Neural progenitor cell (in vitro differentiated cells): Measurements from ENCODE around the gene AURKAIP1. TPM values are rescaled to one million over a fixed set of nuclear protein-coding genes. Genes with fewer than 3 reads are reported as not detected.

Experiments used
- DNase-seq: peaks from one replicate; pipeline ENCODE4 v3.0.0-alpha.2; 2016; ENCODE audit warnings: low spot score
- H2AFZ ChIP-seq: fragments of 200-600 bp; sonication (generic); replicated peaks from 2 replicates; pipeline ENCODE4 v1.6.1; 2016; ENCODE audit warnings: antibody characterized with exemption
- H3F3A ChIP-seq: fragments of 200-600 bp; sonication (generic); 2 replicates; pipeline ENCODE4 v1.6.1; 2016; ENCODE audit warnings: antibody characterized with exemption, low read depth
- H3K27ac ChIP-seq: fragments of 200-600 bp; sonication (generic); 2 replicates; pipeline ENCODE4 v1.5.1; 2016; ENCODE audit warnings: mild to moderate bottlenecking
- H3K27me3 ChIP-seq: fragments of 200-600 bp; sonication (generic); 2 replicates; pipeline ENCODE4 v1.6.1; 2016; ENCODE audit warnings: mild to moderate bottlenecking, moderate library complexity
- H3K36me3 ChIP-seq: fragments of 200-600 bp; sonication (generic); 2 replicates; pipeline ENCODE4 v1.5.1; 2016
- H3K4me1 ChIP-seq: fragments of 200-600 bp; sonication (generic); 2 replicates; pipeline ENCODE4 v1.6.1; 2016; ENCODE audit warnings: mixed run types
- H3K4me2 ChIP-seq: fragments of 200-600 bp; sonication (generic); 2 replicates; pipeline ENCODE4 v1.6.1; 2016
- H3K4me3 ChIP-seq: fragments of 200-600 bp; sonication (generic); 2 replicates; pipeline ENCODE4 v1.5.1; 2016
- H3K79me2 ChIP-seq: fragments of 200-600 bp; sonication (generic); 2 replicates; pipeline ENCODE4 v1.6.1; 2016; ENCODE audit warnings: low read depth
- H3K9ac ChIP-seq: fragments of 200-600 bp; sonication (generic); 2 replicates; pipeline ENCODE4 v1.6.1; 2016
- H3K9me3 ChIP-seq: fragments of 200-600 bp; sonication (generic); 2 replicates; pipeline ENCODE4 v1.5.1; 2016; ENCODE audit warnings: low read depth
- H4K20me1 ChIP-seq: fragments of 200-600 bp; sonication (generic); 2 replicates; pipeline ENCODE4 v1.6.1; 2016; ENCODE audit warnings: low read depth
- H3K27ac Mint-ChIP-seq: 3 replicates; pipeline ENCODE4 v1.8.0; 2021; ENCODE audit warnings: mixed read lengths
- H3K27me3 Mint-ChIP-seq: 2 replicates; pipeline ENCODE4 v1.8.0; 2022; ENCODE audit warnings: low read depth, mild to moderate bottlenecking, inconsistent platforms, moderate library complexity, mixed read lengths; ENCODE audit not compliant: insufficient read depth
- H3K36me3 Mint-ChIP-seq: 3 replicates; pipeline ENCODE4 v1.8.0; 2021; ENCODE audit warnings: mixed read lengths
- H3K4me1 Mint-ChIP-seq: 3 replicates; pipeline ENCODE4 v1.8.0; 2021; ENCODE audit warnings: mixed read lengths
- H3K4me3 Mint-ChIP-seq: 3 replicates; pipeline ENCODE4 v1.8.0; 2021; ENCODE audit warnings: mild to moderate bottlenecking, moderate library complexity, mixed read lengths
- H3K9me3 Mint-ChIP-seq: 3 replicates; pipeline ENCODE4 v1.8.0; 2020; ENCODE audit warnings: mixed read lengths
- EZH2 ChIP-seq: fragments of 200-600 bp; sonication (generic); IDR thresholded peaks from 2 replicates; pipeline ENCODE4 v1.6.1; 2017; ENCODE audit warnings: antibody characterized with exemption, mild to moderate bottlenecking, moderate library complexity
- EZH2phosphoT487 ChIP-seq: fragments of 200-600 bp; sonication (generic); IDR thresholded peaks from 2 replicates; pipeline ENCODE4 v1.6.1; 2017; ENCODE audit warnings: antibody characterized with exemption
- total RNA-seq: library from RNA; depleted of rRNA; stranded (reverse); fragments of >200 nt; gene quantifications from 2 replicates; pipeline ENCODE4 v1.2.3, GENCODE V29; 2015; ENCODE audit warnings: low replicate concordance
- TF ChIP-seq, protein P1 (sequence below): fragments of 200-600 bp; sonication (generic); IDR thresholded peaks from 2 replicates; pipeline ENCODE4 v1.5.1; 2017; ENCODE audit warnings: antibody characterized with exemption, mild to moderate bottlenecking

The AURKAIP1 gene
- total RNA-seq, 1 donor from 2014 or later = 26.4 TPM

DNA sequence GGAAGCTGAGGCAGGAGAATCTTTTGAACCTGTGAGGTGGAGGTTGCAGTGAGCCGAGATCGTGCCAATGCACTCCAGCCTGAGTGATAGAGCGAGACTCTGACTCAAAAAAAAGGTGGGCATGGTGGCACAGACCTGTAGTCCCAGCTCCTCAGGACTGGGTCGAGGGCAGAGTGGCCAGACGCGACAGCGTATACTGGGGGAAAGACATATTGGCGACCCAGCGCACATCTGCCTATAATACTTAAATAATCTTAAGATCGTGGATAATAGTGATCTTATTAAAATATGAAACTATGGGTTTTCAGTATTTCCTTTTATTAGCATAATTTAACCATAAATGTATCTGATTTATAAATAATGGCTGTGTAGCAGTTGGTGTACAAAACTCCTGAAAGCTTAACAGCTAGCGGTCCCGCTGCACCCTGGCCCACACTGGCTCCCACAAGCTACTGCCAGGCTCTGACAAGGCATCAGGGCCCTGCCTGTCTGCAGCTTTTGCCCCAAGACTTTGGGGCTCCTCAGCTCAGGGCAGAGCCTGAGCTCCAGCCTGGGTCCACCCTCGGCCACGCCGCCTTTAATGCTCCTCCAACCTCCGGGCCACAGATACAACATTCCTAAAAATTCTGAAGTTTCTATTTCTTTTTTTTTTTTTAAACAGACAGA, 2.7 kb upstream of the AURKAIP1 start:
- Histone ChIP-seq H3K27ac (no peak overlapping the region), H3K9ac (no peak overlapping the region), H3K27me3 (no peaks in the 10 kb centered on the region), H3K4me1 (peaks cover 7% of the 10 kb centered on the region), H3K79me2 (peaks cover 17% of the 10 kb centered on the region), H4K20me1 (peaks cover 3% of the 10 kb centered on the region), H3K36me3 (no peaks in the 10 kb centered on the region), H3K9me3 (no peaks in the 10 kb centered on the region), H2AFZ (no peak overlapping the region), H3F3A (peaks cover 16% of the 10 kb centered on the region), H3K4me3 (no peak overlapping the region), H3K4me2 (no peak overlapping the region)
- no peaks in the 10 kb centered on the region for H3K9me3 Mint-ChIP-seq
- TF ChIP-seq, protein P1, sequence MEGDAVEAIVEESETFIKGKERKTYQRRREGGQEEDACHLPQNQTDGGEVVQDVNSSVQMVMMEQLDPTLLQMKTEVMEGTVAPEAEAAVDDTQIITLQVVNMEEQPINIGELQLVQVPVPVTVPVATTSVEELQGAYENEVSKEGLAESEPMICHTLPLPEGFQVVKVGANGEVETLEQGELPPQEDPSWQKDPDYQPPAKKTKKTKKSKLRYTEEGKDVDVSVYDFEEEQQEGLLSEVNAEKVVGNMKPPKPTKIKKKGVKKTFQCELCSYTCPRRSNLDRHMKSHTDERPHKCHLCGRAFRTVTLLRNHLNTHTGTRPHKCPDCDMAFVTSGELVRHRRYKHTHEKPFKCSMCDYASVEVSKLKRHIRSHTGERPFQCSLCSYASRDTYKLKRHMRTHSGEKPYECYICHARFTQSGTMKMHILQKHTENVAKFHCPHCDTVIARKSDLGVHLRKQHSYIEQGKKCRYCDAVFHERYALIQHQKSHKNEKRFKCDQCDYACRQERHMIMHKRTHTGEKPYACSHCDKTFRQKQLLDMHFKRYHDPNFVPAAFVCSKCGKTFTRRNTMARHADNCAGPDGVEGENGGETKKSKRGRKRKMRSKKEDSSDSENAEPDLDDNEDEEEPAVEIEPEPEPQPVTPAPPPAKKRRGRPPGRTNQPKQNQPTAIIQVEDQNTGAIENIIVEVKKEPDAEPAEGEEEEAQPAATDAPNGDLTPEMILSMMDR = no peak
- TF ChIP-seq EZH2phosphoT487 (no peak), EZH2 (no peak)
- no peak for DNase-seq
- no peaks in the 10 kb centered on the region for H3K36me3 Mint-ChIP-seq
- peaks cover 2% of the 10 kb centered on the region for H3K27me3 Mint-ChIP-seq
- H3K4me3 Mint-ChIP-seq = no peak overlapping the region
- H3K4me1 Mint-ChIP-seq = peaks cover 10% of the 10 kb centered on the region
- no peak overlapping the region for H3K27ac Mint-ChIP-seq

DNA sequence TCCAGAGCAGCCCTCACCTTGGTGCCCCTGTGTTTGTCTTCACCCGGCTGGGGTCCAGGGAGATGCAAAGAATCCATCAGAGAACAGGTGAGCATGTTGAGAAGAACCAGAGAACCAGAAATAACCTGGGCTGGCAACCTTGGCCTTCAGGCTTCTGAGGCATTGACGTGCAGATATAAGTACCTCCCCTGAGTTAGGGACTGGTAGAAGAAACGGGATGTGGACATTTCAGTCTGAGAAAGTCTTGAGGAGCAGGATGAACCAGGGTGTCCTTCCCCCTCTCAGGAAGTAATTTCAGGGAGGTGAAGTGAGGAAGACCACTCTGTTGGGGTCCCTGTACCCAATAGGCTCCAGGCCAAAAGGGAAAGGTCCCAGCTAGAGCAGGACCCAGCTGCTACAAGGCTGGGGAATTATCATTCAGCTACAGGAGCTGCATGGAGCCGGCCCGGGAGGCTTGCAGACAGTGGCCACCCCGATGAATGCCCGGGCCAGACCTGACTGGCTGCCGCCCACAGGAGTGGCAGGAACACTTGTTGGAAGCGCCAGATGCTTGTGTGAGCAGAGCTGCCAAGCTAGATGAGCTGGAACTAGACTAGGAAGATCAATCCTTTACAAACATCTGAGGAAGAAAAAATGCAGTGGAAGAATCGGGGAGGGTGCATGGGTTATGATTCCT, 1.7 kb upstream of the AURKAIP1 start:
- Mint-ChIP-seq H3K27me3 (peaks cover 2% of the 10 kb centered on the region), H3K9me3 (no peaks in the 10 kb centered on the region), H3K36me3 (no peaks in the 10 kb centered on the region), H3K27ac (peak overlapping the region; percentile 11), H3K4me3 (peak overlapping the region; percentile 76), H3K4me1 (peaks cover 10% of the 10 kb centered on the region)
- H2AFZ ChIP-seq = no peak overlapping the region
- H3F3A ChIP-seq = peaks cover 22% of the 10 kb centered on the region
- no peak overlapping the region for H3K4me3 ChIP-seq
- TF ChIP-seq EZH2 = no peak
- H3K27ac ChIP-seq = no peak overlapping the region
- H3K36me3 ChIP-seq = no peaks in the 10 kb centered on the region
- no peaks in the 10 kb centered on the region for H3K27me3 ChIP-seq
- DNase-seq = no peak
- peaks cover 7% of the 10 kb centered on the region for H3K4me1 ChIP-seq
- peaks cover 17% of the 10 kb centered on the region for H3K79me2 ChIP-seq
- H3K4me2 ChIP-seq = no peak overlapping the region
- peaks cover 3% of the 10 kb centered on the region for H4K20me1 ChIP-seq
- H3K9me3 ChIP-seq = no peaks in the 10 kb centered on the region
- no peak overlapping the region for H3K9ac ChIP-seq

DNA sequence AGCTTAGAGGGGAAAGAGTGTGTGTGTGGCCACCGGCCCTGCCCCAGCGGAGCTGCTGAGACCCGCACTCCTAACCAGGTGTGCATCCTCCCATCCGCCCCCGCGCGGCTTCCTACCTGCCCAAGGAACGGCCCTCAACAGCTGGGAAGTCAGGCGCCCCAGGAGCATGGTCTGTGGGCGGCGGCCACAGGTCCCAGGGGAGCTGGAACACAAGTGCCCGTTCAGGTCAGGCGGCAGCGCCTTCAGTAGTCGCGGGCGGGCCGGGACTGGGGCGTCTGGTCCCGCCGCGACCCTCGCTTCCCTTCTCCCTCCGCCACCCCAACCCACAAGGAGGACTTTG, 448 bp downstream of the AURKAIP1 start:
- no peaks in the 10 kb centered on the region for H3K27me3 ChIP-seq
- H3K4me2 ChIP-seq = peak overlapping the region; percentile 99
- no peak overlapping the region for H3K27ac Mint-ChIP-seq
- no peaks in the 10 kb centered on the region for H3K9me3 ChIP-seq
- peak overlapping the region; percentile 5 for H3K27ac ChIP-seq
- H3K9me3 Mint-ChIP-seq = no peaks in the 10 kb centered on the region
- TF ChIP-seq, protein P1 = no peak
- TF ChIP-seq EZH2phosphoT487 (no peak), EZH2 (no peak)
- no peak for DNase-seq
- H3K4me1 Mint-ChIP-seq = peaks cover 10% of the 10 kb centered on the region
- no peaks in the 10 kb centered on the region for H3K36me3 ChIP-seq
- H3K79me2 ChIP-seq = peaks cover 17% of the 10 kb centered on the region
- peaks cover 7% of the 10 kb centered on the region for H3K4me1 ChIP-seq
- peaks cover 2% of the 10 kb centered on the region for H3K27me3 Mint-ChIP-seq
- peaks cover 22% of the 10 kb centered on the region for H3F3A ChIP-seq
- H4K20me1 ChIP-seq = peaks cover 3% of the 10 kb centered on the region
- H3K36me3 Mint-ChIP-seq = no peaks in the 10 kb centered on the region
- peak overlapping the region; percentile 97 for H3K9ac ChIP-seq
- H2AFZ ChIP-seq = no peak overlapping the region
- peak overlapping the region; percentile 92 for H3K4me3 ChIP-seq
- peak overlapping the region; percentile 92 for H3K4me3 Mint-ChIP-seq
